ENCODE results near the gene MBD1. TPM values are rescaled to one million over a fixed set of nuclear protein-coding genes. Genes with fewer than 3 reads are reported as not detected.

The MBD1 gene
- total RNA-seq, 2 donors from 2014 or later: 77.1 to 79.6 TPM

DNA sequence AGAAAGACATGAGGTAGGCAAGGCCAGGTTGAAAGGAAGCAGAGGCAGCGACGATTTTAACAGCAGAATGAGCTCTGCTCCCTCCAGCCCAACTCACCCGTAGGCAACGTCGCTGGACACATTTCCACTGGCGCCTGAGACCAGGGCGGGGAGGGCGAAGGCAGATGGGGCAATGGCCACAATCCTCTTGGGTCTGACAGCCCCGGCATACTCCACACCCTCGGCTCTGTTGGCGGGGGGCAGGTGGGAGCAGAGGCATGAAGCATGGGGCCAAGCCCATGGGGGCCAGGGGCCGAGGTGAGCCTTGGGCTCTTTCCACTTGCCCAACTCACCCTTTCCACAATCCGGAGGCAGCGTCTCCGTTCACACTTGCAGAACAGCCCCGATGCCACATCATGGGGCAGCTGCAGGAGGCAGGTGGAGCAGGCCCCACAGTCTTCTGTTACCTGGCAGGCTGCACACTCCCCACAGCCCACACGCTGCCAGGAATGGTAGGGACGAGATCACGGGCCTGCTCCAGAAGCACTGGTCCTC lies 5.8 kb downstream of the MBD1 start:
- 95 to 100% methylated on average over 4 to 19 of the region's 19 CpGs for WGBS, 2 experiments (ENCODE audit: insufficient coverage in 1 of 2, insufficient read length in 1 of 2)
- peaks cover 10% of the 10 kb centered on the region for H3K9me3 ChIP-seq (ENCODE audit: control insufficient read depth, low read length)
- Mint-ChIP-seq H3K4me3 (no peak overlapping the region), H3K9me3 (no peaks in the 10 kb centered on the region), H3K27me3 (ENCODE audit: insufficient read depth) (no peaks in the 10 kb centered on the region), H3K4me1 (peaks cover 24% of the 10 kb centered on the region), H3K36me3 (ENCODE audit: low read depth) (peaks cover 73% of the 10 kb centered on the region), H3K27ac (no peak overlapping the region)
- TF ChIP-seq, protein P1, sequence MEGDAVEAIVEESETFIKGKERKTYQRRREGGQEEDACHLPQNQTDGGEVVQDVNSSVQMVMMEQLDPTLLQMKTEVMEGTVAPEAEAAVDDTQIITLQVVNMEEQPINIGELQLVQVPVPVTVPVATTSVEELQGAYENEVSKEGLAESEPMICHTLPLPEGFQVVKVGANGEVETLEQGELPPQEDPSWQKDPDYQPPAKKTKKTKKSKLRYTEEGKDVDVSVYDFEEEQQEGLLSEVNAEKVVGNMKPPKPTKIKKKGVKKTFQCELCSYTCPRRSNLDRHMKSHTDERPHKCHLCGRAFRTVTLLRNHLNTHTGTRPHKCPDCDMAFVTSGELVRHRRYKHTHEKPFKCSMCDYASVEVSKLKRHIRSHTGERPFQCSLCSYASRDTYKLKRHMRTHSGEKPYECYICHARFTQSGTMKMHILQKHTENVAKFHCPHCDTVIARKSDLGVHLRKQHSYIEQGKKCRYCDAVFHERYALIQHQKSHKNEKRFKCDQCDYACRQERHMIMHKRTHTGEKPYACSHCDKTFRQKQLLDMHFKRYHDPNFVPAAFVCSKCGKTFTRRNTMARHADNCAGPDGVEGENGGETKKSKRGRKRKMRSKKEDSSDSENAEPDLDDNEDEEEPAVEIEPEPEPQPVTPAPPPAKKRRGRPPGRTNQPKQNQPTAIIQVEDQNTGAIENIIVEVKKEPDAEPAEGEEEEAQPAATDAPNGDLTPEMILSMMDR (conservative IDR thresholded peaks at IDR 0.05): no peak
- H3K9ac ChIP-seq (ENCODE audit: extremely low read depth, low read length, poor library complexity, severe bottlenecking): no peak overlapping the region
- peaks cover 79% of the 10 kb centered on the region for H3K36me3 ChIP-seq (ENCODE audit: control insufficient read depth, insufficient read depth, low read length)
- H3K27ac ChIP-seq (ENCODE audit: low read depth, low read length): no peak overlapping the region
- H3K4me1 ChIP-seq (ENCODE audit: control insufficient read depth, insufficient read depth, low read length): no peaks in the 10 kb centered on the region
- H3K27me3 ChIP-seq (ENCODE audit: control insufficient read depth, insufficient read depth, low read length, poor library complexity, severe bottlenecking): no peaks in the 10 kb centered on the region
- no peak for DNase-seq
- H3K4me3 ChIP-seq (ENCODE audit: low read length): no peak overlapping the region

DNA sequence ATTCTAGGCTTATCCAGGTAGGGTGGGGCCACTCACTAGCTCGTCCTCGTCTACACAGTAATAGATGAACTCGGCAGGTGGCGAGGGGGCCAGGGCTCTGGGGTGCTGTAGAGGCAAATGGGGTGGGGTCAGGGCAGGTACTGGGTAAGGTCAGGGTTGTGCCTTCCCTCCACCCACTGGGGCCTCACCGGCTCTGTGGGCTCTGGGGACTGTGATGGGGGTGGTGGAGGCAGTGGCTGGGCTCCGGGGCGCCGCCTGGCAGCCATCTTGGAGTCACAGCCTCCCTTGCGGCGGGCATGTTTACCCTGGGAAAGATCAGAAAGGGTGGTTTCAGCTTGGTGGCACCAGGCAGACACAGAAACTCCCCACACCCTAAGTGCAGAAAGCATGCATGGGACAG lies 6.4 kb downstream of the MBD1 start:
- no peak overlapping the region for H3K4me3 ChIP-seq (ENCODE audit: low read length)
- Mint-ChIP-seq H3K27ac (no peak overlapping the region), H3K36me3 (ENCODE audit: low read depth) (peaks cover 76% of the 10 kb centered on the region), H3K9me3 (no peaks in the 10 kb centered on the region), H3K4me1 (peaks cover 18% of the 10 kb centered on the region), H3K4me3 (no peak overlapping the region), H3K27me3 (ENCODE audit: insufficient read depth) (no peaks in the 10 kb centered on the region)
- peaks cover 10% of the 10 kb centered on the region for H3K9me3 ChIP-seq (ENCODE audit: control insufficient read depth, low read length)
- H3K36me3 ChIP-seq (ENCODE audit: control insufficient read depth, insufficient read depth, low read length): peaks cover 86% of the 10 kb centered on the region
- 96% methylated on average over 8 of the region's 10 CpGs; no CpG with 5 or more reads in 1 of the 2 experiments for WGBS, 2 experiments (ENCODE audit: insufficient coverage in 1 of 2, insufficient read length in 1 of 2)
- TF ChIP-seq, protein P1 (conservative IDR thresholded peaks at IDR 0.05): no peak
- H3K9ac ChIP-seq (ENCODE audit: extremely low read depth, low read length, poor library complexity, severe bottlenecking): no peak overlapping the region
- no peaks in the 10 kb centered on the region for H3K27me3 ChIP-seq (ENCODE audit: control insufficient read depth, insufficient read depth, low read length, poor library complexity, severe bottlenecking)
- no peak overlapping the region for H3K27ac ChIP-seq (ENCODE audit: low read depth, low read length)
- H3K4me1 ChIP-seq (ENCODE audit: control insufficient read depth, insufficient read depth, low read length): no peaks in the 10 kb centered on the region
- no peak for DNase-seq

DNA sequence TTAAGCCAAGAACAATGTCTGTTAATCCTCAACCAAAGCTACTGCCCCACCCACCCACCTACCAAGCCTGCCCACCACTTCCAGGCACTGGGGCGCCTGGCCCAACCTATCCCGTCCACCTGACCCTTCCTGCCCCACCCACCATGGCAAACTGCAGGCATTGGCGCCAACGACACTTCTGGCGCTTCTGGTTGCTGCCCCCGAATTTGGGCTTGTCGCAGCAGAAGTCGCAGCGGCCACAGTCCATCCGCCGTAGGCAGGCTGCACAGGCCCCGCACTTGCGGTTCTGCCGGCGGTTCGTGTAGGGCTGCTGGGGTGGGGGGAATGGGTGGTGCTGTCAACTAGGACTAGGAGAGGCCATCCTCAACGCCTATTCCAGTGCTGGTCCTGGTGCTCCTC lies 7.3 kb downstream of the MBD1 start:
- no peaks in the 10 kb centered on the region for H3K9me3 Mint-ChIP-seq
- no peak overlapping the region for H3K4me3 ChIP-seq (ENCODE audit: low read length)
- TF ChIP-seq, protein P1 (conservative IDR thresholded peaks at IDR 0.05): no peak
- peaks cover 80% of the 10 kb centered on the region for H3K36me3 Mint-ChIP-seq (ENCODE audit: low read depth)
- no peak overlapping the region for H3K9ac ChIP-seq (ENCODE audit: extremely low read depth, low read length, poor library complexity, severe bottlenecking)
- 97 to 98% methylated on average over 17 of the region's 17 CpGs for WGBS, 2 experiments (ENCODE audit: insufficient coverage in 1 of 2, insufficient read length in 1 of 2)
- no peaks in the 10 kb centered on the region for H3K4me1 ChIP-seq (ENCODE audit: control insufficient read depth, insufficient read depth, low read length)
- H3K27ac Mint-ChIP-seq: no peak overlapping the region
- peaks cover 5% of the 10 kb centered on the region for H3K9me3 ChIP-seq (ENCODE audit: control insufficient read depth, low read length)
- H3K27ac ChIP-seq (ENCODE audit: low read depth, low read length): no peak overlapping the region
- peaks cover 15% of the 10 kb centered on the region for H3K4me1 Mint-ChIP-seq
- H3K27me3 ChIP-seq (ENCODE audit: control insufficient read depth, insufficient read depth, low read length, poor library complexity, severe bottlenecking): no peaks in the 10 kb centered on the region
- no peak overlapping the region for H3K4me3 Mint-ChIP-seq
- no peak for DNase-seq
- no peaks in the 10 kb centered on the region for H3K27me3 Mint-ChIP-seq (ENCODE audit: insufficient read depth)
- H3K36me3 ChIP-seq (ENCODE audit: control insufficient read depth, insufficient read depth, low read length): peaks cover 87% of the 10 kb centered on the region

Measured in endodermal cell (in vitro differentiated cells).